ENCODE measurements around the gene VENTX. TPM values are rescaled to one million over a fixed set of nuclear protein-coding genes. Genes with fewer than 3 reads are reported as not detected.

VENTX gene, protein sequence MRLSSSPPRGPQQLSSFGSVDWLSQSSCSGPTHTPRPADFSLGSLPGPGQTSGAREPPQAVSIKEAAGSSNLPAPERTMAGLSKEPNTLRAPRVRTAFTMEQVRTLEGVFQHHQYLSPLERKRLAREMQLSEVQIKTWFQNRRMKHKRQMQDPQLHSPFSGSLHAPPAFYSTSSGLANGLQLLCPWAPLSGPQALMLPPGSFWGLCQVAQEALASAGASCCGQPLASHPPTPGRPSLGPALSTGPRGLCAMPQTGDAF
- total RNA-seq (2022): not detected in 2 replicates
- not detected for Bru-seq, nascent RNA
- BruChase-seq, experiment 1, labeled RNA remaining after a 6-hour chase: not detected
- BruChase-seq, experiment 2, labeled RNA remaining after a 2-hour chase: percentile 12 among the genes with signal in this experiment
- long read RNA-seq: 0 reads

DNA sequence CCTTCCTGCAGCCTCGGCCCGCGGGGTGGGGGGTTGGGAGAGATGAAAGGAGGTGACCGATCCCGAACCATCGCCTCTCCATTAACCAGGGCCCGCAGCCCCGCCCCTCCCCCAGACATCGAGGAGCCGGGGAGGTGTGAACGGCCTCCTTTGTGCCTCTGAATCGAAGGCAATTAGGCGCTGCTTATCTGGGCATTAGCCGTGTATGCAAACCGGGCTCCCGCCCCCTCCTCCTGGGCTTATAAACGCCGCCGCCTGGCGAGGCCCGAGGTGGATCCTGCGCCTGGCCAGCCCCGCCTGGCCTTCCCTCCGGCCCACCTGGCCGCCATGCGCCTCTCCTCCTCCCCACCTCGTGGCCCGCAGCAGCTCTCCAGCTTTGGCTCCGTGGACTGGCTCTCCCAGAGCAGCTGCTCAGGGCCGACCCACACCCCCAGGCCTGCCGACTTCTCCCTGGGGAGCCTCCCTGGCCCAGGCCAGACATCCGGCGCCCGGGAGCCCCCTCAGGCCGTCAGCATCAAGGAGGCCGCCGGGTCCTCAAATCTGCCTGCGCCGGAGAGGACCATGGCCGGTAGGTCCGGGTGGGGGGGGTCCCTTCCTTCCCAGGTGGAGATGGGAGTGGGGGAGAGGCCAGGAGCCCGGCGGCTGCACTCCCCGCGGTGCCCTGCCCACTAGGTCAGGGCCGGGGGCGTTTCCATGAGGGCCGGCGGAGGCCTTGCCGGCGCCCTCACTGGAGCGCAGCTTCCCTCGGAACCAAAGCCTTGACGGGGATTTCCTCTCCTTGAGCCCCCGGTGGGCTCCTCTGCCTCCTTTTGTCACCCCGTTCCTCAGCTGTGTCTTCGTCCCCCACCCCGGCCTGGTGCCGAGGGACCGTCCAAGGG is at the start of gene VENTX:
Gene VENTX (plus strand): TSS at position 268 of the 878 bp plus-strand sequence. CDS start 60 bp downstream, at position 328.
- Mint-ChIP-seq H3K27me3 (ENCODE audit: unreplicated experiment) (peaks cover 45% of the 10 kb centered on the region), H3K27ac (ENCODE audit: unreplicated experiment) (no peak within 1 kb of the TSS), H3K4me1 (ENCODE audit: low read depth, unreplicated experiment) (peaks cover 2% of the 10 kb centered on the region), H3K4me3 (ENCODE audit: low read depth, unreplicated experiment) (no peak within 1 kb of the TSS), H3K36me3 (ENCODE audit: insufficient read depth, unreplicated experiment) (no peaks in the 10 kb centered on the region), H3K9me3 (ENCODE audit: low read depth, unreplicated experiment) (no peaks in the 10 kb centered on the region)
- TF ChIP-seq, protein P1, sequence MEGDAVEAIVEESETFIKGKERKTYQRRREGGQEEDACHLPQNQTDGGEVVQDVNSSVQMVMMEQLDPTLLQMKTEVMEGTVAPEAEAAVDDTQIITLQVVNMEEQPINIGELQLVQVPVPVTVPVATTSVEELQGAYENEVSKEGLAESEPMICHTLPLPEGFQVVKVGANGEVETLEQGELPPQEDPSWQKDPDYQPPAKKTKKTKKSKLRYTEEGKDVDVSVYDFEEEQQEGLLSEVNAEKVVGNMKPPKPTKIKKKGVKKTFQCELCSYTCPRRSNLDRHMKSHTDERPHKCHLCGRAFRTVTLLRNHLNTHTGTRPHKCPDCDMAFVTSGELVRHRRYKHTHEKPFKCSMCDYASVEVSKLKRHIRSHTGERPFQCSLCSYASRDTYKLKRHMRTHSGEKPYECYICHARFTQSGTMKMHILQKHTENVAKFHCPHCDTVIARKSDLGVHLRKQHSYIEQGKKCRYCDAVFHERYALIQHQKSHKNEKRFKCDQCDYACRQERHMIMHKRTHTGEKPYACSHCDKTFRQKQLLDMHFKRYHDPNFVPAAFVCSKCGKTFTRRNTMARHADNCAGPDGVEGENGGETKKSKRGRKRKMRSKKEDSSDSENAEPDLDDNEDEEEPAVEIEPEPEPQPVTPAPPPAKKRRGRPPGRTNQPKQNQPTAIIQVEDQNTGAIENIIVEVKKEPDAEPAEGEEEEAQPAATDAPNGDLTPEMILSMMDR (IDR thresholded peaks at IDR 0.05; ENCODE audit: unreplicated experiment): no peak
- CTCF ChIA-PET: no interaction called here
- no peak for DNase-seq
- intact Hi-C loops (cut with micrococcal nuclease; ENCODE audit: unreplicated experiment): no loop called here
- no TSS peak for BruUV-seq (replicated peaks)

DNA sequence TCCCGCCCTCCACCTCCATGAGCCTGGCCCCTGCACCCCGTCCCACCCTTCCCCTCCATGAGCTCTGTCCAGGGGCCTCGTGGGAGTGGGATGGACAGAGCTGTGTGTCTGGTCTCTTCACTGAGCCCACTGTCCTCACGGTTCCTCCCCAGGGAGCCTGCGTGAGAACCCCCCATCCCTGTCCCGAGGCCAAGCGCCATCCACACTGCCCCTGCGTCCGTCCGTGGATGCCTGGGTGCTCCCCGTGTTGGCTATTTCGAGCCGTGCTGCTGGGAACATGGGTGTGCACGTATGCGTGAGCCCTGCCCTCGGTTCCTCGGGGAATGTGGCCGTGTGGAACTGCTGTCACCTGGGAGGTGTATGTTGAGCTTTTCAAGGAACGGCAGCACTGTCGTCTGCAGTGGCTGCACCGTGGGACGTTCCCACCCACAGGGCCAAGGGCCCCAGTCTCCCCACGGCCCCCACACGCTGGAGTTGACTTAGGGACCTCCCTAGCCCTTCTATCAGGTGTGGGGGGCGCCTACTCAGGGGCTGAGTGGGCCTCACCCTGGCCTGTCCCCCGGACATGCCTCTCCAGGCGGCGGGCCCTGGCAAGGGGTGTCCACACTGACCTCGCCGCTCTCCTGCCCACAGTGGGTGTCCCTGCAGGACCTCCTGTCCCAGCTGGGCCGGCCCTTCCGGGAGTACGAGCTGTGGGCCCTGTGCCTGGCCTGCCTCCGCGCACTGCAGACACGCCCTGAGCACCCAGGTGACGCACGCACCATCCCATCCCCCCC is 49.6 kb upstream of the VENTX start:
- Mint-ChIP-seq H3K4me1 (ENCODE audit: low read depth, unreplicated experiment) (no peaks in the 10 kb centered on the region), H3K27me3 (ENCODE audit: unreplicated experiment) (peaks cover 17% of the 10 kb centered on the region), H3K4me3 (ENCODE audit: low read depth, unreplicated experiment) (no peak overlapping the region), H3K36me3 (ENCODE audit: insufficient read depth, unreplicated experiment) (peaks cover 4% of the 10 kb centered on the region), H3K27ac (ENCODE audit: unreplicated experiment) (no peak overlapping the region), H3K9me3 (ENCODE audit: low read depth, unreplicated experiment) (peaks cover 4% of the 10 kb centered on the region)
- intact Hi-C loops (cut with micrococcal nuclease; ENCODE audit: unreplicated experiment): no loop called here
- DNase-seq: no peak
- CTCF ChIA-PET: interaction anchor here (0.6 kb wide), 1 partner anchor 173 kb away, joined by 3 read pairs; no protein-coding TSS in a partner anchor
- no TSS peak for BruUV-seq (replicated peaks)
- TF ChIP-seq, protein P1 (IDR thresholded peaks at IDR 0.05; ENCODE audit: unreplicated experiment): no peak

DNA sequence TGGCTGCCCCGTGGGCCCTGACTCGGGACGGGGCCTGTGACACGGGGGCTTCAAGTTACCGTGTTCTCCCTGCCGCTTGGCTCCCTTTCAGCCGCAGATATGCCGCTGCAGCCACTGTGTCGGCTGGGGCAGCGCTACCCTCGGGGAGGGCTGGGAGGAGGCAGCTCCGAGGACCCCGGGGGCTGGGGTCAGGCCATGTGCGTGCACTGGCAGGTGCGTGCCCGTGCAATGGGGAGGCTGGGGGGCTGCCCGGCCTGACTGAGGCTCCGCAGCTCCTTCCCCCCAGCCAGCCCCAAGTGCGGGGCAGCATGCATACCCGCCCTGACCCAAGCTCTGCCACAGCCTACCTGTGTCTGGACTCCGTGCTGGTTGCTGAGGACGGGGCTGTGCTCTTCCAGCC is 48.4 kb upstream of the VENTX start:
- Mint-ChIP-seq H3K4me3 (ENCODE audit: low read depth, unreplicated experiment) (no peak overlapping the region), H3K27ac (ENCODE audit: unreplicated experiment) (no peak overlapping the region), H3K36me3 (ENCODE audit: insufficient read depth, unreplicated experiment) (peaks cover 4% of the 10 kb centered on the region), H3K9me3 (ENCODE audit: low read depth, unreplicated experiment) (peaks cover 4% of the 10 kb centered on the region), H3K4me1 (ENCODE audit: low read depth, unreplicated experiment) (no peaks in the 10 kb centered on the region), H3K27me3 (ENCODE audit: unreplicated experiment) (peaks cover 28% of the 10 kb centered on the region)
- CTCF ChIA-PET: no interaction called here
- no peak for DNase-seq
- intact Hi-C loops (cut with micrococcal nuclease; ENCODE audit: unreplicated experiment): no loop called here
- TF ChIP-seq, protein P1 (IDR thresholded peaks at IDR 0.05; ENCODE audit: unreplicated experiment): no peak
- no TSS peak for BruUV-seq (replicated peaks)

DNA sequence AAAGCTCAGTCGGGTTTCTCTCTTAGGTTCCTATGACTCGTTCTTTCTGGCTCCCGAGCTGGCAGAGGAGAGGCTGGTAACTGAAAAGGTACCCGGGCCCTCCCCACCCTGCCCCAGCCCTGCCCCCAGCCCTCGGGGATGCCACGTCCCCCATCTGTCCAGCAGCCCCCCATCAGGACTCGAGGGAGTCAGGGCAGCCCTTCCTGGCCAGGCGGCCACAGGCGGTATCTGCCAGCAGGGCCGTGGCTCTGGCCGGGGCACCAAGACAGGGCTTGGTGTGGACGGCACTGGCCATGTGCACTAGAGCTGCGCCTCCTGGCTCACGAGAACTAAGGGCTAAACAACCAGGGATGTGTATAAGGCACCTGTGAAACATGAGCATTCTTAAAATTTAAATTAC is 47.9 kb upstream of the VENTX start:
- no peak for DNase-seq
- H3K36me3 Mint-ChIP-seq (ENCODE audit: insufficient read depth, unreplicated experiment): peaks cover 4% of the 10 kb centered on the region
- intact Hi-C loops (cut with micrococcal nuclease; ENCODE audit: unreplicated experiment): no loop called here
- H3K27ac Mint-ChIP-seq (ENCODE audit: unreplicated experiment): no peak overlapping the region
- H3K27me3 Mint-ChIP-seq (ENCODE audit: unreplicated experiment): peaks cover 31% of the 10 kb centered on the region
- BruUV-seq (replicated peaks): no TSS peak
- peaks cover 4% of the 10 kb centered on the region for H3K9me3 Mint-ChIP-seq (ENCODE audit: low read depth, unreplicated experiment)
- H3K4me3 Mint-ChIP-seq (ENCODE audit: low read depth, unreplicated experiment): no peak overlapping the region
- CTCF ChIA-PET: no interaction called here
- TF ChIP-seq, protein P1 (IDR thresholded peaks at IDR 0.05; ENCODE audit: unreplicated experiment): no peak
- H3K4me1 Mint-ChIP-seq (ENCODE audit: low read depth, unreplicated experiment): no peaks in the 10 kb centered on the region

All from Calu3 (cell line).